GM19467 (cell line): ENCODE results near the gene SLC17A6.

Experiments
- ATAC-seq: cut with Tn5 transposase; IDR thresholded peaks from one replicate; pipeline ENCODE4 v1.9.1; 2021; ENCODE audit warnings: mild to moderate bottlenecking, moderate library complexity; ENCODE audit not compliant: unreplicated experiment

Gene SLC17A6

GRCh38 chr11:22389526-22390282 lies 51.5 kb downstream of the SLC17A6 start:
- ATAC-seq = no peak

- no peak for ATAC-seq
Measured at GRCh38 chr11:22390283-22390655, 52.1 kb downstream of the SLC17A6 start.

- no peak for ATAC-seq
Measured at GRCh38 chr11:22392561-22392960, 54.4 kb downstream of the SLC17A6 start.

- ATAC-seq = no peak
Measured at GRCh38 chr11:22405377-22405776, 67.2 kb downstream of the SLC17A6 start.

GRCh38 chr11:22407267-22407666 lies 69.1 kb downstream of the SLC17A6 start:
- ATAC-seq = no peak

- ATAC-seq = no peak
Measured at GRCh38 chr11:22407921-22408320, 69.7 kb downstream of the SLC17A6 start.

GRCh38 chr11:22415476-22415875 lies 77.3 kb downstream of the SLC17A6 start:
- ATAC-seq = no peak

GRCh38 chr11:22416462-22416861 lies 78.3 kb downstream of the SLC17A6 start:
- ATAC-seq = no peak

GRCh38 chr11:22426915-22427314 lies 88.7 kb downstream of the SLC17A6 start:
- no peak for ATAC-seq
